GM12892 (cell line): ENCODE data around the gene LRRC36. TPM values are rescaled to one million over a fixed set of nuclear protein-coding genes. Genes with fewer than 3 reads are reported as not detected.

ENCODE experiments used
- DNase-seq: peaks from one replicate; pipeline ENCODE4 v3.0.0; 2011; ENCODE audit not compliant: insufficient read length
- FAIRE-seq: peaks from 2 replicates; lab custom pipeline; 2011; peaks lifted over from hg19 to GRCh38; lab: Jason Lieb, UNC
- POLR2A ChIP-seq: IDR thresholded peaks from 2 replicates; pipeline ENCODE4 v1.6.1; 2011; ENCODE audit warnings: low read depth, low read length, control low read depth
- POLR2AphosphoS5 ChIP-seq: IDR thresholded peaks from 2 replicates; pipeline ENCODE4 v1.6.1; 2011; ENCODE audit warnings: low read depth, low read length, control low read depth
- TAF1 ChIP-seq: IDR thresholded peaks from 2 replicates; pipeline ENCODE4 v1.6.1; 2011; ENCODE audit warnings: low read depth, mild to moderate bottlenecking, control low read depth, low read length, borderline replicate concordance
- polyA plus RNA-seq: library from polyadenylated mRNA; unstranded; fragments of >200 nt; gene quantifications from one replicate; pipeline ENCODE4 v1.2.1, GENCODE V29; 2012; ENCODE audit warnings: missing spikeins, inconsistent platforms; ENCODE audit not compliant: missing spikeins

LRRC36 gene
- not detected for polyA plus RNA-seq

- FAIRE-seq (no peak), DNase-seq (no peak)
- TF ChIP-seq POLR2A (no peak), TAF1 (no peak), POLR2AphosphoS5 (no peak)
These were observed at the start of gene LRRC36, which contains the start of gene KCTD19 for GRCh38 chr16:67326472-67327309. Gene LRRC36, plus strand, starts transcription at chr16:67326815. Its CDS starts 48 bp downstream, at chr16:67326863. Gene KCTD19, minus strand, starts transcription at chr16:67326741. Its CDS starts 34 bp downstream, at chr16:67326707.

- FAIRE-seq, result no peak
These were observed 49.2 kb upstream of the LRRC36 start for GRCh38 chr16:67277294-67277998.

GRCh38 chr16:67277999-67278772 lies 48.4 kb upstream of the LRRC36 start:
- FAIRE-seq, result no peak
- DNase-seq, result no peak
- no peak for TF ChIP-seq TAF1

More at GRCh38 chr16:67277294-67277998, 49.2 kb upstream of the LRRC36 start:
- no peak for TF ChIP-seq POLR2A
- TF ChIP-seq TAF1, result no peak
- TF ChIP-seq POLR2AphosphoS5, result no peak
- DNase-seq, result no peak

GRCh38 chr16:67278773-67279295 lies 47.8 kb upstream of the LRRC36 start:
- FAIRE-seq (peak; percentile 77), DNase-seq (peak; percentile 76)
- TF ChIP-seq POLR2AphosphoS5 (no peak), TAF1 (no peak), POLR2A (no peak)

- DNase-seq (peak; percentile 98), FAIRE-seq (peak; percentile 79)
- TF ChIP-seq POLR2A, result no peak
- no peak for TF ChIP-seq POLR2AphosphoS5
- TF ChIP-seq TAF1, result no peak
These were observed 47.1 kb upstream of the LRRC36 start, which contains the start of gene PLEKHG4 for GRCh38 chr16:67279296-67280089. Gene PLEKHG4, plus strand, starts transcription at chr16:67279532. Its CDS starts 513 bp downstream, at chr16:67280045.

- DNase-seq (no peak), FAIRE-seq (no peak)
- TF ChIP-seq POLR2A (no peak), POLR2AphosphoS5 (no peak), TAF1 (no peak)
These were observed 46.3 kb upstream of the LRRC36 start for GRCh38 chr16:67280090-67281015.

GRCh38 chr16:67281536-67282446 lies 44.8 kb upstream of the LRRC36 start:
- no peak for FAIRE-seq
- DNase-seq, result no peak

GRCh38 chr16:67282447-67282805 lies 44.2 kb upstream of the LRRC36 start:
- DNase-seq (no peak), FAIRE-seq (no peak)
- no peak for TF ChIP-seq POLR2A

More at GRCh38 chr16:67281536-67282446, 44.8 kb upstream of the LRRC36 start:
- TF ChIP-seq POLR2AphosphoS5, result no peak
- no peak for TF ChIP-seq POLR2A
- TF ChIP-seq TAF1, result no peak
